ENCODE data around the gene TPX2.
"Not testable (repeated sequence)": the region's sequence is repeated elsewhere in the genome, so short reads cannot be mapped to it uniquely, and the experiment has no call there.

The TPX2 gene

DNA sequence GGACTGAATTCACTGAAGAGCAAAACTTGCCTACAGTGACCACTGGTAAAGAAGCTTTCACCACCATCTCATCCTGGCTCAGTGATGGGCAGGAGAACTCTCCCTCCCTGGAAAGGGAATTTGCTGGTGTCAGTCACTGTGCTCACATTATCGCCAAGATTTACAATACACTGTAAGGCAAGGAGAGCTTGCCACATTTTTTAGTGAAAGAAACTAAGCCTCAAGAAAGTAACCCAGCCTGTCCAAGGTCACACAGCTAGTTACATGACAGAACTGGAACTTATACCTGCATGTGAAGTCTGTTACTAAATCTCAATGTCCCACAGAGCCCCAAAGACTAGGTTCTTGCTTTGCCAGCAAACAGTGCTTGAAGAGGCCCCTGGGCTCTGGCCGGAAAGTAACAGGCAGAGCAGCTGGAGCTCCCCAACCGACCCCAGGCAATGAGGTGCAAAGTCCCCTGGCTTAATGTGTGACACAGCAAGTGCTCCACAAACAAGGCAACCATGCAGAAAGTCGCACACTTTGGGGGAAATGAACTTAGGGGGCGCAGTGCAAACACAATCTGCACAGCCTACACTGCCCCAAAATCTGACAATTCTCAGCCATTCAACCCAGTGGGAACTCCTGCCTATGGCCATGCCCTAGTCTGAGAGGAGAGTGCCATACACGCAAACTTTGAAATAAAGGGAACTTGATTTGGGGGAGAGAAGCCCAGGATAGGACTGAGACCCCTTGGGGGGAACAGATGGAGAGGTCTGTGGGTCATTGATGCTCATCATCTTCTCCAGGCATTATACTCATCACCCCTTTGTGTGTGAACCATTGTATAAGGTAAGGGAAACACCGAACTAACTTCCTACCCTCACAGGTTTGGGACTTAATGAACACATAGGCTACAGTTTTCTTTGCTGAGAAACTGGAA is 18.3 kb upstream of the TPX2 start:
- peak; percentile 26 for DNase-seq

- DNase-seq: no peak
Measured at GRCh38 chr20:31721408-31722256, 17.5 kb upstream of the TPX2 start.

DNA sequence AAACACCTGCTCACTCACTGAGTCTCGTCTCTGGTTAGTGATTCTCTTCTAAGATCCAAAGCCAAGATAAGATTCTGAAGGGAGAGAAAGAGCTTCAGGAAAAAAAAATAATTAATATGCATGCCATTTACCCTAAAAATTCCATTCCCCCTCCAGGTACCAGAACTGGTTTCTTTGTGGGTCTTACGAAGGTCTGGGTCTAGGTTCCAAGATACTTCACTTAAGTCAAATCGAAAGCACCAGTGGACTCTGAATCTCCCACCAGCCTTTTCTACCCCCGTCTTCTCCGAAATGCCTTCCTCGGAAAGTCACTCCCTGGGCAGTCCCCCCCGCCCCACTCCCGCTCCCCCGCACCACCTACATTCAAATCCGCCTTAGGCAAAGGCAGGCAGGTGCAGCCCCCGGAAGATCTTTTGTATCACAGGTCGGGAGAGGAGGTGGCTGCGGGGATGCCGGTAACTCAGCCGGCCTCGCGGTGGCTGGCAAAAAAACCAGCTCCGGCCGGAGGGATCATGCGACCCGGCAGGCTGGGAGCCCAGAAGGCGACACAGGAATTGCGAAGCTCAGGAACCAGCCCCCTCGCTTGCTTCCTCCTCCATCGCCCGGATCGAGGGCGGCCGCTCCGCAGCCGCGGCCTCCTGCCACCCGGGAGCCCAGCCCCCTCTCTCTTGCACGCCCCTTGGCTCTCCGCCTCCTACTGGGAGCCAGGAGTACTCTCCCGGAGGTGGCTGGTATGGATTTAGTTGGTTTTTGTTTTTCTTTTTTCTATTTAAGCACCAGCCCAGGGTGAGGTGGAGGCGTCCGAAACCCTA is 16.6 kb upstream of the TPX2 start, which contains the start of gene BCL2L1:
Gene BCL2L1, minus strand, starts transcription at position 612 of the 812 bp plus-strand sequence. CDS start 650 bp downstream, outside the sequence.
- peak; percentile 70 for DNase-seq

DNA sequence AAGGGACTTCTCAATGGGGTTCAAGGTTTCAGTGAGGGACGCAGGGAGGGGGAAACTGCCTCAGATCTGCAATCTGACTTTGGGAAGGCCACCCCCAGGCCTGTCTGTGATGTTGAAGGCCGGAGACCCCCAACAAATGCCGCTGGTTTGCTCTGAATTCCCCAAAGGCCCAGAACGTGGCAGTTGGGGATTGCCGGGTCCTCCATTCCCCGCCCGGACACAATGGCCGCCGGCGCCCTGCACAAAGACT is 16.1 kb upstream of the TPX2 start:
- DNase-seq: no peak

DNA sequence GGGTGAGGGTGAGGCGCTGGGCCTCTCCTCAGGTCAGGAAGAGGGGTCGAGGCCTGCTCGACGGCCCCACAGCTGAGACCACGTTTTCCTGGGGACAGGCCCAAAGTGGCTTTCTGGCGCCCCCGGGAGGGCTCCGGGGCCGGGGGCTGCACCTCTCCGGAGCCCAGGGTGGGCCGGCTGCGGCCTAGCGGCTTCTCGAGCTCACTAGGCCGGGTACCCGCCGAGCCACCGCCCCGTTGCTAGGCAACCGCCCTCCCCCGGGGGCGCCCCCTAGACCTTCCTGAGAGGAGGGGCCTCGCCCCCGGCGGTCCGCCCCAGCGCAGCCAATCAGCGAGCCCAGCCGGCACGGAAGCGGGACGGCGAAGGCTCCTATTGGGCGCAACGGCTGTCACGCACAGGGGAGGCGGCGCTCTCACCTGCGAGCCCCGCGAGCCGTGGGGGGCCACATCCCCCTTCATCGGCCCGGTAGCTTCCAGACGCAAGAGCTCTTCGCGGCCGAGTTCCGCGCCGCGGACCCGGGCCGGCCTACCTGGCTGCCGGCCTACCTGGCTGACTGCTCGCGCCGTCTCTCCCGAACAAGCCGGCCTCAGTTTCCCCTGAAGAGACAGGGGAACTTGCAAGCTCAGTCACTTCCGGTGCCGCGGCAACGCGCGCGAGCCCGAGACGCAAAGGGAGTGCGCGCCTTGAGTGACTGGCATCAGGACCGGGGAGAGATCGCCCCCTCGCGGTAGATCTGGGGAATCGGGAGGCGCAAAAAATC is 15.6 kb upstream of the TPX2 start:
- DNase-seq: peak; percentile 98

DNA sequence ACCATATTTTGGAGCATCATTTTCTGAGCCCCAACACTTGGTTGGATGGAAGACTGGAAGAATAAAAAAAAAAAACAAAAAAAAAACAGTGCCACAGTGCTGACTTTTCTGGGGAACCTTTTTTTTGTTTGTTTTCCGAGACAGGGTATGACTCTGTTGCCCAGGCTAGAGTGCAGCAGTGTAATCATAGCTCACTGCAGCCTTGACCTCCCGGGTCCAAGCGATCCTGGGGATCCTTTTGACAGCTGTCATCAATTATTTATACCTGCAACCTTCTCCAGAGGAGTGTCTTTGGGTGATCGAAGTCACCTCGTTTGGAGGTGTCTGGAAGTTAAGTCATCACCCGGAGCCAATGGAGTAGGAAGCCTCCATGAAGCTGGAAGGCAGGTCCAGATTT is 7.8 kb upstream of the TPX2 start:
- no peak for DNase-seq

- DNase-seq: no peak
Measured at GRCh38 chr20:31739550-31739977, 474 bp downstream of the TPX2 start.

DNA sequence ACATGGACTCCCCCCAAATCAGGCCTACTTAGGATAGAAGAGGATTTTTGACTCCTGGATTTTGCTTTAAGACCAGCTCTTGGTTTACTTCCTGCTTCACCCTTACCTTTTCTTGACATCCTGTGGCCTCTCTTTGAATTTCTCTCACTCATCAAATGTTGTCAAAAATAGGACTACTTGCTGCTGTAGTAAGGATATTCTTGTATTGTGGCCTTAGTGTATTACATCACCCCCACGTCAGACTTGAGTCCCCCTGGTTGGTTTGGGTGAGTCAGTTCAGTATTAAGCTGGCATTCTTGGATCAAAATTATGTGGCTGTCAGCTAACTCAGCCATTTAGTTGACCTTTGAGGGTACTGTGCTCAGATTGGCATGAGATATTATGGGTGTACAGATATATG is 1.1 kb downstream of the TPX2 start:
- no peak for DNase-seq

GRCh38 chr20:31740656-31741323 is 1.7 kb downstream of the TPX2 start:
- DNase-seq: no peak

DNA sequence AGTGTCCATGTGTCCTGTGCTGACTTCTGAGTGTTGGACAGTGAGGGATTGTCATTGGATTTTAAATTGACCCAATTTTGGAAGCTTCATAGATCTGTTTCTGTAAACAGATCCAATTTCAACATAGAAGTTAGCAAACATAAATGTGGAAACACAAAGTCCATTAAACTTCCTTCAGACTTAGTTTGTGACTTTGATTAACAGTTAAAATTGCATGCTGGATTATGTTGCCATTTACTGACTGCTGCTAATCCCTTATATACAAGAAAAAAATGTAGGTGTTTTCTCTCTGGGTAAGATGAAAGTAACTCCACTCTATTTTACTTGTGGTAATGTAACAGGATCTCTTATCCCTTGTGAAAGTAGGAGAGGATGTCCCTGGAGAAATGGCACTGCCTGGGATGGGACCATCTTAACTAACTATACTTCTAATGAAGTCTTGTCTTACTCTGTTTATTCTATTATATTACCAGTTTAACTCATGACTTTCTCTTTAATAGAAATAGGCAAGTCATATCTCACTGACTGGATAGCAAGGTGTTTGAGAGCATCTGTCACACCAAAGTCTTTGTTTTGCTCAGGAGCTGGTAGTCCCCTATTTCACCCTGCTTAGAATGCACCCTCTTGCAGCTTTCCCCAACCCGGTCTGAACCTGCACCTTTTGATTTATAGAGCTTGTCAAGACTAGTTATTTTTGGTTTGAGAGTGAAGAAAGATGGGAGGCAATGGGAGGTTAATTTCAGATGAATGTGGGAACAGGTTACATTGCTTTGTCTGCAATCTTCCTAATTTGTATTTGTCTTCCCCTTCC is 7.2 kb downstream of the TPX2 start:
- no peak for DNase-seq

- not testable (repeated sequence) for DNase-seq
Measured at GRCh38 chr20:31747028-31747427, 7.9 kb downstream of the TPX2 start.

DNA sequence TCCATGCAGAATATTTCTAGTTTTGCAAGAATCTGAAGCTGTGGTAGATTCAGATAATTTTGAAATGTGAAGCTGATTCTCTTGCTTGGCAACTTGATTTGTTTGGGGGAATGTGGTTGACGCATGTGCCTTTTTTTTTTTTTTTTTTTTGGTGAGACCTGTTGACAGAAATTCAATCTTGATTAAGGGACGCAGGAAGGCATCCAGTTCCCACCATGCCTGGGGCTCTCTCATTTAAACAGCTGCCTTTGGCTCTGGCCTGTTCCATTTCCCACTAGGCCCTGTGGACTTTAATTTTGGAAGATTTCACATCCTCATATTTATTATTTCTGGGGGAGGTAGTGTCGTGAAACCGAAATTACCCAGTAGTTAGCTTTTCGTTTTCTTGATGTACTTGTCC is 8.6 kb downstream of the TPX2 start:
- no peak for DNase-seq

DNA sequence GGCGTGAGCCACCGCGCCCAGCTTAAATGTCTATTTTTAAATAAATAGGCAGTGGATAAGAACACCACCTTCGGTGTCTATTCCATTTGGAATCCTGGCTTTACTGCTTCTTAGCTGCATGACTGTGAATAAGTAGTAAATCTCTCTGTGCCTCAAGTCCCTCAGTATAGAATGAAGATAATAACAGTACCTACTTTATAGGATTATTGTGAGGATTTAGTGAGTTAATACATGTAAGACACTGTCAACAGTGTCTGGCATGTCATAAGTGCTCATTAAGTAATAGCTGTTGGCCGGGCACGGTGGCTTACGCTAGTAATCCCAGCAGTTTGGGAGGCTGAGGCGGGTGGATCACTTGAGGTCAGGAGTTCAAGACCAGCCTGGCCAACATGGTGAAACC is 10.1 kb downstream of the TPX2 start:
- no peak for DNase-seq

DNA sequence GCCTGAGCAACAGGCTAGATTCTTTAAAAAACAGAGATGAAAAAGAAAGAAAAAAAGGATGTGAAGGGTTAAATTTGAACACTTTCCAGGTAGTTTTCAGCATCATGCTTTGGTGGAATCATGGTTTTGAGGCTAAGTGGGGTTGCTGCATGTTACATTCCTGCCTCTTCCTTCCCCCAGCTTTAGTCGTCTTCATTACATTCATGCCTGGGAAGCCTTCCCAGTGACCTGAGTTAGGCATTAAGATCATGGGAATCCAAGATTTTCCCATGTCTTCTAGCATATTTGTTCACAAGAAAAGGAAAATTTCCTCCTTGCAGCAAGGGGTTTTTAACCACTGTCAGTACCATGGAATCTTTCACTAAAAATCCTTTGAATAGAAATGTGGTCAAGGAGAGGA is 12.0 kb downstream of the TPX2 start:
- DNase-seq: no peak

DNA sequence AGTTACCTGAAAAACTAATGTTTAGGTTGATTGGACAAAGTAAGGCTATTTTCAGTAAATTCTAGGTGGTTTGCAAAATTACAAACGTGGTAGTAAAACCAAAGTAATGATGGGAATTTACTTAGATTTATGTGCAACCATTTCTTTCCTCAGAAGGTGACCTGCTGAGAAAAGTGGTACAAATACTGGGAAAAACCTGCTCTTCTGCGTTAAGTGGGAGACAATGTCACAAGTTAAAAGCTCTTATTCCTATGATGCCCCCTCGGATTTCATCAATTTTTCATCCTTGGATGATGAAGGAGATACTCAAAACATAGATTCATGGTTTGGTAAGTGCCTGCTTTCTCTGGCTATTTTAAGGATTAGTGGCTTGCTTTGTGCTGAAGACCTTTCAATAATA is 18.2 kb downstream of the TPX2 start:
- DNase-seq: no peak

DNA sequence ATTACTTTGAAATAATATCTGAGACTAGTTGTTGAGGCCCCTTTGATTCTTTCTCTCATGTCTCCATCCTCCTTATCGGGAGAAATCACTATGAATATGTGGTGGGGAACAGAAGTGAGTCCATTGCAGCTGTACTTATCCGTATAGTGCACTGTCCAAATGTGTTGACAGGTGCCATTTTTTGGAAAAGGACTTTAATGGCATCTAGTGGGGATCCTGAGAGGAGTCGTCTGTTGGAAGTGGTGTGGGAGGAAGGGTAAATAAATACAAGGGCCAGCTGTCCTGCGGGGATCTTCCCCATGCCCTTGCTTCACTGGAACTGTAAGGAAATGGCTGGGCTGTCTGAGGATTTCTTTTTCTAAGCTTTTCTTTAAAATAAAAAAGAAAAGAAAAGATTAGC is 19.4 kb downstream of the TPX2 start:
- no peak for DNase-seq

- no peak for DNase-seq
Measured at GRCh38 chr20:31758991-31759390, 19.9 kb downstream of the TPX2 start.

DNA sequence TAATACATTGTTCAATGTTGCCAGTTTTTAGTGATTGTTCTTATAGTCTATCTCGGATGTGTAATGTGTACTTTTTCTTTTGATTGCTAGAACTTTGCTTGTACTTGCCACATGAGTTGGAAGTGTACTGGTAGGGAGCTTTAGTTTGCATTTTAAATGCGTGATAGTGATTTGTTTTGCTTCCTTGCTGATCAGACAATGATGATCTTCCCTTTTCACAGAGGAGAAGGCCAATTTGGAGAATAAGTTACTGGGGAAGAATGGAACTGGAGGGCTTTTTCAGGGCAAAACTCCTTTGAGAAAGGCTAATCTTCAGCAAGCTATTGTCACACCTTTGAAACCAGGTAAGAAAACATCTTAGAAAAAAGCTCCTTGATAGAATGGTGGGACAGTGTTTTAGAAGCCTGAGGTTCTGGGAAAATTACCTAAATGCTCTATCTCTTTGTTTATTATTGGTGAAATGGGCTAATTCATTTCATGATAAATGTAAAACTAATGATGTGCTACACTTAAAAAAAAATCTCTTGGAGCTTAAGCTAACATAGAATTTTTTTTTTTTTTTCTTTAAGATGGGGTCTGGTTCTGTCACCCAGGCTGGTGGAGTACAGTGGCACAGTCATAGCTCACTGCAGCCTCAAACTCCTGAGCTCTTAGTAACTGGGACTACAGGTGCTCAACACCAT is 20.9 kb downstream of the TPX2 start:
- DNase-seq: no peak

DNA sequence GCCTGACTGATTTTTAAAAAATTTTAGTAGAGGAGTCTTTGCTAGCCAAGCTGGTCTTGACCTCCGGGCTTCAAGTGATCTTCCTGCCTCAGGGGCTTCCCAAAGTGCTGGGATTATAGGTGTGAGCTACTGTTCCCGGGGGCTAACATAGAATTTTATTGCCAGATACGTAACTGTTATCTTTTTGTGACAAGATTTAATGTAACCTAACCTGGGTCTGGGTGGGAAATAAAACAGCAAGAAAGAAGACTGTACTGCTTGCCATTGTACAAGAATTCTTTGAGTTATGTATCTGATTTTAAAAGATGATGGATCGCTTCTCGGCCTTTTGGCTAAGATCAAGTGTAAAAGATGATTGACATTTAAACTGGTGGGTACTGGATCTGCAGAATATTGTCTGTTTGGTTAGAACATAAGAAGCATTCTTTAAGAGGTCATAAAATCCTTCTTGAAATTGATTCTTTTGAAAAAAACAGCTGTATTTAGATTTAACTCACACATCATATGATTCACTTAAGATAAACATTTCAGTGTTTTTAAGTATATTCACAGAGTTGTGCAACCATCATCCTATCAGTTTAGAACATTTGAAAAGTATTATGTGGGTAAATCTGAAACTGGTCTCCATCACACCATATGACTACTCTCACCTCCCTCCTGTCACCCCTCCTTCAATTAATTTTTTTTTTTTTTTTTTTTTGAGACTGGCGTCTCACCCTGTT is 21.6 kb downstream of the TPX2 start:
- DNase-seq: no peak
